Stomach (tissue), 9 donors: ENCODE results near the gene KLF9. TPM values are rescaled to one million over a fixed set of nuclear protein-coding genes. Genes with fewer than 3 reads are reported as not detected.

ENCODE experiments used
- DNase-seq, 2 donors: peaks; one replicate each; pipeline versions ENCODE4 v3.0.0 to v3.0.0-alpha.2; 2013 to 2019
- H3K27ac ChIP-seq, 5 donors: fragments of 200-600 bp in 4 of 5; sonication (generic) in 4 of 5; one replicate each; pipeline ENCODE4 v1.5.1; 2013 to 2019; ENCODE audit warnings: mild to moderate bottlenecking in 1 of 5, moderate library complexity in 1 of 5
- H3K27me3 ChIP-seq, 3 donors: fragments of 200-600 bp; sonication (generic); one replicate each; pipeline ENCODE4 v1.5.1; 2017 to 2019; ENCODE audit warnings: mixed run types in 1 of 3
- H3K36me3 ChIP-seq, 4 donors: fragments of 200-600 bp; sonication (generic); 1 replicate in 3 of 4; 2 replicates in 1 of 4; pipeline ENCODE4 v1.5.1; 2016 to 2019
- H3K4me1 ChIP-seq, 4 donors: fragments of 200-600 bp; sonication (generic); one replicate each; pipeline ENCODE4 v1.5.1; 2016 to 2019
- H3K4me3 ChIP-seq, 4 donors: fragments of 200-600 bp; sonication (generic) in 3 of 4; one replicate each; pipeline ENCODE4 v1.5.1; 2016 to 2019; ENCODE audit warnings: mild to moderate bottlenecking in 1 of 4
- H3K9me3 ChIP-seq, 4 donors: fragments of 200-600 bp; sonication (generic); one replicate each; pipeline ENCODE4 v1.5.1; 2016 to 2019
- CTCF ChIP-seq, 7 experiments: fragments of 450-650 bp in 4 of 7; fragments of 200-600 bp in 3 of 7; sonication (generic) in 3 of 7; IDR thresholded peaks; one replicate each; pipeline ENCODE4 v1.5.1; 2016 to 2019; ENCODE audit warnings: antibody characterized with exemption in 7 of 7, control low read depth in 2 of 7, mild to moderate bottlenecking in 1 of 7
- EP300 ChIP-seq: sonication (generic); formaldehyde crosslinking; IDR thresholded peaks from one replicate; pipeline ENCODE4 v1.6.1; 2017; ENCODE audit warnings: antibody characterized with exemption
- POLR2A ChIP-seq, 4 donors: fragments of 450-650 bp; IDR thresholded peaks; one replicate each; pipeline ENCODE4 v1.6.1; 2016; ENCODE audit warnings: antibody characterized with exemption in 4 of 4, control low read depth in 2 of 4, mild to moderate bottlenecking in 1 of 4, moderate library complexity in 1 of 4
- POLR2AphosphoS5 ChIP-seq, 3 donors: sonication (generic); formaldehyde crosslinking; IDR thresholded peaks; one replicate each; pipeline ENCODE4 v1.6.1; 2016; ENCODE audit warnings: antibody characterized with exemption in 3 of 3
- WGBS, 5 donors: extraction: QIAGEN DNeasy Blood & Tissue Kit in 3 of 5; methylation state at CpG; one replicate each; pipeline versions ENCODE4 v1.1.5 to v1.1.7; 2013 to 2018; 5-methylcytosine and 5-hydroxymethylcytosine counted together
- intact Hi-C: fragments of 100-400 bp; cut with DNase I; formaldehyde crosslinking; loops from one replicate; pipeline ENCODE4 v1.15.1; 2023; ENCODE audit warnings: low total_unique reads
- polyA plus RNA-seq, 3 donors: library from polyadenylated mRNA; stranded (reverse); fragments of 200-250 nt; gene quantifications; one replicate each; pipeline ENCODE4 v1.2.3, GENCODE V29; 2013
- total RNA-seq, 5 donors: library from RNA; depleted of rRNA; stranded (reverse); fragments of >200 nt; gene quantifications; one replicate each; pipeline versions ENCODE4 v1.1.0 to v1.2.3, GENCODE V29; 2014 to 2016
- donor health status: healthy with polysubstance abuse.
- donor health status: Bipolar disorder and iron deficiency.
- donor health status: healthy.

The KLF9 gene
- total and polyA plus RNA-seq, 8 donors, result 27.9 to 174 (median 55.8) TPM

- H3K4me3 ChIP-seq, result peak overlapping the region; percentile 64 to 98 (median 78)
- peak; percentile 63 to 81 for DNase-seq
- intact Hi-C loops, result no loop called here
- H3K4me1 ChIP-seq, result peaks cover 31 to 58% (median 52%) of the 10 kb centered on the region in 4 donors
- 0 to 2% (median 1%) methylated on average over 37 to 41 of the region's 41 CpGs for WGBS, 5 donors
- TF ChIP-seq EP300 (peak; percentile 2), CTCF (IDR thresholded peaks at IDR 0.05) (no peak), POLR2AphosphoS5 (IDR thresholded peaks at IDR 0.05) (peak in 2 of 3 donors; percentile 86 to 88), POLR2A (IDR thresholded peaks at IDR 0.05) (peak in 1 of 4 donors; percentile 52)
- peaks cover 0 to 14% (median 9%) of the 10 kb centered on the region in 4 donors for H3K36me3 ChIP-seq
- H3K9me3 ChIP-seq, result no peaks in the 10 kb centered on the region
- peak overlapping the region; percentile 99 to 100 (median 100) for H3K27ac ChIP-seq
- no peaks in the 10 kb centered on the region for H3K27me3 ChIP-seq
Measured at GRCh38 chr9:70411930-70412831, 2.3 kb downstream of the KLF9 start.

DNA sequence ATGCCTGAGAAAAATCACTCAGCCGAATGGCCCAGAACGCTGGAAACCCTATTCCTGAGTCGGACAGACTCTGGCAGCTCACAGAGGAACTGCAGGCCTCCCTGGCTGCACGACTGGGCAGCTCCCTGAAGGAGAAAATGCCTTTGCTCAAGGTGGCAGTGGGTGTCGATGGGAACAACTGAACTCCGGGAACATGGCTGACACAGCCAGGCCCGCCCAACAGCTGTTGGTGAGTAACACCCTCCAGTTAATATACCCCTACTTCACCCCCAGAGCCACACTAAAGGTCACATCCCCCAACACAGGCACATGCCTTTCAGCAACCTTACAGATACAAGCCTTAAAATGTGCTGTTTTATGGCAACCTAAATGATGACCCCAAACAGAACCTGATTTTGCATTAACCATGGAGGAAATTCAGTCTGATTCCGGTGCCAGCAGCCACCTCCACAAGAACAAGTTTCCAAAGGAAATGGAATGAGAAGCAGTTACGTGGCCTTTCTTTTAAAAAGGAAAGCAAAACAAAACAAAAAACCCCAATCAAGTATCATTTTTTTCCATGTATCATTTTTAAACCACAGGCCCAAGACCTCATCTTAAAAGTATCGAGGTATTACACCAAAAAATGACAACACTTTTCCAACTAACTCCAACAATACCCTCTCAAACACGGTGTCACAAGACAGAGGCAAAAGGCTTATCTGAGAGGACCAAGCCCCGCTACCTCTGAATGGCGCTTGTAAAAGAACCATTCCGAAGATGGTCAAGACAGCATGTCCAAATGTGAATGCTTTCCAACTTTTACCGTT is 3.1 kb downstream of the KLF9 start:
- no peak for TF ChIP-seq CTCF (IDR thresholded peaks at IDR 0.05)
- peak in 1 of 4 donors; percentile 51 for TF ChIP-seq POLR2A (IDR thresholded peaks at IDR 0.05)
- TF ChIP-seq EP300, result peak; percentile 27
- peak; percentile 62 to 95 (median 79) for TF ChIP-seq POLR2AphosphoS5 (IDR thresholded peaks at IDR 0.05)
- intact Hi-C loops, result no loop called here
- H3K9me3 ChIP-seq, result no peaks in the 10 kb centered on the region
- peak; percentile 25 to 63 for DNase-seq
- 7 to 19% (median 11%) methylated on average over 15 of the region's 15 CpGs for WGBS, 5 donors
- H3K4me1 ChIP-seq, result peaks cover 36 to 61% (median 54%) of the 10 kb centered on the region in 4 donors
- no peaks in the 10 kb centered on the region for H3K27me3 ChIP-seq
- peak overlapping the region; percentile 99 to 100 (median 100) for H3K27ac ChIP-seq
- H3K36me3 ChIP-seq, result peaks cover 0 to 14% (median 9%) of the 10 kb centered on the region in 4 donors
- peak overlapping the region; percentile 64 to 98 (median 78) for H3K4me3 ChIP-seq

DNA sequence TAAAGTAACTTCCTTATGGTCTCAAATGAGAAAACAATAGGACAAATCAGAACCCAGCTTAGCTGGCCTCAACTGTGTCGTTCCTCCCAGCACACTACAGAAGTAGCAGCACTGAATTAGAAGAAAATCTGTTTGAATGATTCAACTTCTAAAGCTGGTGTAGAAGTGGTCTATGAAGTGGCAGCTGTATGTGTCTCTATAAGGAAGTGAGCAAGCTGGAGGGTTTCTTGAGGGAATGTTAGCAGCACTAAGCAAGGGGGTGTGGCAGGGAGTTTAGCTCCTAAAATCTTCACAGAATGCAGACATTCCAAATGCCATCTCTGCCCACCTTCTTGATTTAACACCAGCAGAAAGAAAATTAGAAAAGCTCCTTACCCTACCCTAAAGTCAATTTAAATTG is 4.1 kb downstream of the KLF9 start:
- H3K4me3 ChIP-seq, result peak overlapping the region; percentile 64 to 98 (median 78)
- H3K9me3 ChIP-seq, result no peaks in the 10 kb centered on the region
- peak overlapping the region; percentile 66 to 100 (median 100) for H3K27ac ChIP-seq
- 0 to 15% (median 3%) methylated on average over 1 of the region's 1 CpG for WGBS, 5 donors
- peaks cover 0 to 14% (median 9%) of the 10 kb centered on the region in 4 donors for H3K36me3 ChIP-seq
- no peak for DNase-seq
- TF ChIP-seq POLR2AphosphoS5 (IDR thresholded peaks at IDR 0.05) (peak in 1 of 3 donors; percentile 5), POLR2A (IDR thresholded peaks at IDR 0.05) (no peak)
- intact Hi-C loops, result no loop called here
- H3K27me3 ChIP-seq, result no peaks in the 10 kb centered on the region
- peaks cover 42 to 61% (median 56%) of the 10 kb centered on the region in 4 donors for H3K4me1 ChIP-seq

- intact Hi-C loops, result no loop called here
- peaks cover 46 to 61% (median 56%) of the 10 kb centered on the region in 4 donors for H3K4me1 ChIP-seq
- no peak for DNase-seq
- H3K27me3 ChIP-seq, result no peaks in the 10 kb centered on the region
- H3K36me3 ChIP-seq, result peaks cover 0 to 14% (median 9%) of the 10 kb centered on the region in 4 donors
- 8 to 20% (median 16%) methylated on average over 2 of the region's 2 CpGs for WGBS, 5 donors
- no peak for TF ChIP-seq EP300
- TF ChIP-seq POLR2AphosphoS5 (IDR thresholded peaks at IDR 0.05), result peak in 2 of 3 donors; percentile 24 to 36
- TF ChIP-seq POLR2A (IDR thresholded peaks at IDR 0.05), result no peak
- H3K4me3 ChIP-seq, result peak overlapping the region; percentile 64 to 98 (median 78)
- no peaks in the 10 kb centered on the region for H3K9me3 ChIP-seq
- H3K27ac ChIP-seq, result peak overlapping the region in 4 of 5 donors; percentile 99 to 100 (median 100)
Measured at GRCh38 chr9:70409800-70410199, 4.7 kb downstream of the KLF9 start.

DNA sequence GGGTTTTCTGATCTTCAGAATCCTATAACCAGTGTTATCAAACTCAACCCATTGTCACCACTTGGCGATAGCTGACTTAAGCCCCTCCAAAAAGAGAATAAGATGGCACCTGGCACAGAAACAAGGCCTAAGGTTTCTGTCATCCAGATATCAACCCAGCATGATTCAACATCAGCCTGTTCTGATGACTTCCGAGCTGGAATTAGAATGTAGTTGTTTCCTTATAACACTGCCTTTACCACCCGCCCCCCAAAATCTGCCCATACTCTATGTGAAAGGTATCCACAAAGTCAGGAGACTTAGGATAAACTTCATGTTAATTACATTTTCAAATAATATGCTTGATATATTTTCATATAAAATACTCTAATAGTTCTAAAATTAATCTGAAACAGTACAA is 5.2 kb downstream of the KLF9 start:
- peak overlapping the region; percentile 64 to 98 (median 78) for H3K4me3 ChIP-seq
- no peaks in the 10 kb centered on the region for H3K27me3 ChIP-seq
- intact Hi-C loops, result no loop called here
- H3K4me1 ChIP-seq, result peaks cover 51 to 63% (median 58%) of the 10 kb centered on the region in 4 donors
- H3K27ac ChIP-seq, result peak overlapping the region in 4 of 5 donors; percentile 99 to 100 (median 100)
- no peak for DNase-seq
- TF ChIP-seq POLR2AphosphoS5 (IDR thresholded peaks at IDR 0.05) (peak in 1 of 3 donors; percentile 39), CTCF (IDR thresholded peaks at IDR 0.05) (no peak)
- WGBS, 5 donors, result 60 to 82% (median 75%) methylated on average over 3 of the region's 3 CpGs
- H3K36me3 ChIP-seq, result peaks cover 0 to 14% (median 9%) of the 10 kb centered on the region in 4 donors
- H3K9me3 ChIP-seq, result no peaks in the 10 kb centered on the region
